ENCODE data around the gene INTS14.

INTS14 gene

GRCh38 chr15:65646486-65646885 lies 35.6 kb upstream of the INTS14 start:
- H3K9ac ChIP-seq (ENCODE audit: low read length): no peak overlapping the region
- no peak overlapping the region for H3K27ac ChIP-seq (ENCODE audit: low read length)
- no peak for DNase-seq
- no peaks in the 10 kb centered on the region for H3K36me3 ChIP-seq (replicated peaks; ENCODE audit: insufficient read depth, low read length)
- no peaks in the 10 kb centered on the region for H3K27me3 ChIP-seq (replicated peaks; ENCODE audit: insufficient read depth, low read length)
- H2AFZ ChIP-seq (ENCODE audit: low read length): no peak overlapping the region
- H3F3A ChIP-seq (ENCODE audit: insufficient read depth, low read length): peaks cover 12% of the 10 kb centered on the region
- H3K79me2 ChIP-seq (ENCODE audit: low read length): no peaks in the 10 kb centered on the region
- peaks cover 4% of the 10 kb centered on the region; the same call in 1 of the 2 replicates for H4K20me1 ChIP-seq (ENCODE audit: insufficient read depth, low read length)
- H3K4me2 ChIP-seq (ENCODE audit: low read depth, low read length): no peak overlapping the region
- TF ChIP-seq EZH2phosphoT487 (IDR thresholded peaks at IDR 0.05; ENCODE audit: low read length) (no peak), CTCF (IDR thresholded peaks at IDR 0.05; ENCODE audit: low read length) (no peak), EZH2 (optimal IDR thresholded peaks at IDR 0.05; ENCODE audit: low read depth, low read length) (no peak)
- peaks cover 14% of the 10 kb centered on the region for H3K4me1 ChIP-seq (ENCODE audit: low read length)
- no peak overlapping the region for H3K4me3 ChIP-seq (ENCODE audit: low read length)
- H3K9me2 ChIP-seq (replicated peaks; ENCODE audit: insufficient read depth, low read length): no peaks in the 10 kb centered on the region
- no peaks in the 10 kb centered on the region for H3K9me3 ChIP-seq (replicated peaks; ENCODE audit: insufficient read depth, low read length)

DNA sequence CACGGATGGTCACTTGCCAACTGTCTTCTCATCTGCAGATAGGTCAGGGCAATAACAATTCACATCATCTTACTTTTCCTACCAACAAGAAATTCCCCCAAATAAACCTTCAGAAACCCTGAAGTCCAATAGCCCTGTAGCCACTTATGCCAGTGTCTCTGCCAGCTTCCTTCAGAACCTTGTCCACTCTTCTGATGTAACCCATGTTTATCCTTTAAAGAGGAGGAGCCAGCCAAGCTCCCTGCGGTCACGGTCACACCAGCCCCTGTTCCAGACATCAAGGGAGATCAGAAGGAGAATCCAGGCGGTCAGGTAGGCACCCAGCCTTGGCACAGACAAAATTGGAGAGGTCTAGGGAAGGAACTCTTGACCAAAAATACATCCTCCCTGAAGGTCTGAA lies 34.5 kb upstream of the INTS14 start:
- no peaks in the 10 kb centered on the region for H3K36me3 ChIP-seq (replicated peaks; ENCODE audit: insufficient read depth, low read length)
- H3F3A ChIP-seq (ENCODE audit: insufficient read depth, low read length): peaks cover 7% of the 10 kb centered on the region; the same call in 1 of the 2 replicates
- no peaks in the 10 kb centered on the region for H3K79me2 ChIP-seq (ENCODE audit: low read length)
- no peaks in the 10 kb centered on the region for H3K9me3 ChIP-seq (replicated peaks; ENCODE audit: insufficient read depth, low read length)
- H3K27ac ChIP-seq (ENCODE audit: low read length): no peak overlapping the region
- no peak overlapping the region for H3K9ac ChIP-seq (ENCODE audit: low read length)
- H3K4me3 ChIP-seq (ENCODE audit: low read length): no peak overlapping the region
- no peaks in the 10 kb centered on the region for H4K20me1 ChIP-seq (ENCODE audit: insufficient read depth, low read length)
- H3K9me2 ChIP-seq (replicated peaks; ENCODE audit: insufficient read depth, low read length): no peaks in the 10 kb centered on the region
- no peaks in the 10 kb centered on the region for H3K27me3 ChIP-seq (replicated peaks; ENCODE audit: insufficient read depth, low read length)
- no peak overlapping the region for H3K4me2 ChIP-seq (ENCODE audit: low read depth, low read length)
- TF ChIP-seq EZH2phosphoT487 (IDR thresholded peaks at IDR 0.05; ENCODE audit: low read length) (no peak), EZH2 (optimal IDR thresholded peaks at IDR 0.05; ENCODE audit: low read depth, low read length) (no peak), CTCF (IDR thresholded peaks at IDR 0.05; ENCODE audit: low read length) (no peak)
- H2AFZ ChIP-seq (ENCODE audit: low read length): no peak overlapping the region
- H3K4me1 ChIP-seq (ENCODE audit: low read length): peaks cover 10% of the 10 kb centered on the region
- DNase-seq: no peak

DNA sequence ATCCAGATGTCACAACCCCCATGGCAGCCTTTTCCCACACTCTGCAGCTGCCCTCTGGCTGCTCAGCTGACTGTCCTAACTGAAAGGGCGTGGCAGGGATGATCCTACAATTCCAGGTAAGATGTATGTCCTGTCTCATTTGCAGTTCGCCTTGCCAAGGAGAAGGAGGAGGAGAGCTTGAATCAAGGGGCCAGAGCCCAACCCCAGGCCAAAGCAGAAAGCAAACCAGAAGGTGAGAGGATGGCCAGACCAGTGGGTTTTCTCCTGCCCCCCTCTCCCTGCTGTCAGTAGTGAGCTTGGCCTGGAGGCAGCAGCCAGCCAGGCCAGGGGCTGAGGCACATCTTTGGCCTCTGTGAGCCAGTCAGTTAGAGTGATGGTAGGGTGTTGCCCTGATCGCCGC lies 33.4 kb upstream of the INTS14 start:
- no peaks in the 10 kb centered on the region for H4K20me1 ChIP-seq (ENCODE audit: insufficient read depth, low read length)
- no peaks in the 10 kb centered on the region for H3K9me3 ChIP-seq (replicated peaks; ENCODE audit: insufficient read depth, low read length)
- no peaks in the 10 kb centered on the region for H3K36me3 ChIP-seq (replicated peaks; ENCODE audit: insufficient read depth, low read length)
- no peak for DNase-seq
- no peak overlapping the region for H3K4me3 ChIP-seq (ENCODE audit: low read length)
- no peak overlapping the region for H2AFZ ChIP-seq (ENCODE audit: low read length)
- no peaks in the 10 kb centered on the region for H3K79me2 ChIP-seq (ENCODE audit: low read length)
- TF ChIP-seq CTCF (IDR thresholded peaks at IDR 0.05; ENCODE audit: low read length) (no peak), EZH2 (optimal IDR thresholded peaks at IDR 0.05; ENCODE audit: low read depth, low read length) (no peak), EZH2phosphoT487 (IDR thresholded peaks at IDR 0.05; ENCODE audit: low read length) (no peak)
- H3K9ac ChIP-seq (ENCODE audit: low read length): no peak overlapping the region
- no peaks in the 10 kb centered on the region for H3K9me2 ChIP-seq (replicated peaks; ENCODE audit: insufficient read depth, low read length)
- H3K27ac ChIP-seq (ENCODE audit: low read length): no peak overlapping the region
- no peak overlapping the region for H3K4me2 ChIP-seq (ENCODE audit: low read depth, low read length)
- H3K27me3 ChIP-seq (replicated peaks; ENCODE audit: insufficient read depth, low read length): no peaks in the 10 kb centered on the region
- no peaks in the 10 kb centered on the region for H3F3A ChIP-seq (ENCODE audit: insufficient read depth, low read length)
- no peaks in the 10 kb centered on the region for H3K4me1 ChIP-seq (ENCODE audit: low read length)
